Esophagus (tissue), 2 donors: ENCODE results near the gene EIF4E3. TPM values are rescaled to one million over a fixed set of nuclear protein-coding genes. Genes with fewer than 3 reads are reported as not detected.

Experiments used
- H3K27ac ChIP-seq, 2 donors: one replicate each; pipeline ENCODE4 v1.5.1; 2013; ENCODE audit warnings: low read depth in 2 of 2, mild to moderate bottlenecking in 2 of 2, inconsistent platforms in 1 of 2, low read length in 1 of 2, moderate library complexity in 1 of 2
- H3K27me3 ChIP-seq, 2 donors: one replicate each; pipeline ENCODE4 v1.6.1; 2013; ENCODE audit warnings: low read length in 2 of 2, control low read depth in 1 of 2, mild to moderate bottlenecking in 1 of 2; ENCODE audit not compliant: insufficient read depth in 2 of 2, control insufficient read depth in 1 of 2
- H3K36me3 ChIP-seq, 2 donors: one replicate each; pipeline ENCODE4 v1.6.1; 2013; ENCODE audit warnings: low read length in 1 of 2; ENCODE audit not compliant: control insufficient read depth in 2 of 2, insufficient read depth in 2 of 2
- H3K4me1 ChIP-seq, 2 donors: one replicate each; pipeline ENCODE4 v1.6.1; 2013; ENCODE audit warnings: low read length in 1 of 2; ENCODE audit not compliant: control insufficient read depth in 2 of 2, insufficient read depth in 2 of 2
- H3K4me3 ChIP-seq, 2 donors: one replicate each; pipeline ENCODE4 v1.5.1; 2013; ENCODE audit warnings: low read length in 2 of 2, mild to moderate bottlenecking in 2 of 2, low read depth in 1 of 2, moderate library complexity in 1 of 2
- H3K9me3 ChIP-seq, 2 donors: one replicate each; pipeline ENCODE4 v1.6.1; 2013; ENCODE audit warnings: mild to moderate bottlenecking in 2 of 2, low read depth in 1 of 2, low read length in 1 of 2, moderate library complexity in 1 of 2; ENCODE audit not compliant: control insufficient read depth in 2 of 2, insufficient read depth in 1 of 2
- polyA plus RNA-seq, 2 donors: library from polyadenylated mRNA; stranded (reverse); fragments of 200-250 nt; gene quantifications; one replicate each; pipeline ENCODE4 v1.2.3, GENCODE V29; 2013
- donor health status: healthy with polysubstance abuse.
- donor health status: Bipolar disorder and iron deficiency.

EIF4E3 gene
- polyA plus RNA-seq, 2 donors = 5.2 to 6.7 TPM

- Histone ChIP-seq H3K27ac (no peak overlapping the region), H3K4me1 (no peaks in the 10 kb centered on the region), H3K9me3 (no peaks in the 10 kb centered on the region), H3K36me3 (no peaks in the 10 kb centered on the region), H3K4me3 (no peak overlapping the region), H3K27me3 (no peaks in the 10 kb centered on the region)
These were observed 99.5 kb downstream of the EIF4E3 start for GRCh38 chr3:71625676-71626075.

Other genes with a start within 250 kb of the EIF4E3 start
- 10 to 100 TPM; 10.7 to 20.4 TPM for gene FOXP1, start 141.7 kb downstream of the EIF4E3 start, polyA plus RNA-seq
- gene GPR27, start 28.5 kb upstream of the EIF4E3 start, polyA plus RNA-seq = 1 to 10 TPM; 1.4 to 3.2 TPM
- under 1 TPM; 0.04 to 0.24 TPM for gene PROK2, start 59.7 kb upstream of the EIF4E3 start, polyA plus RNA-seq